ENCODE results near the gene GRK5.
A peak's percentile ranks its signal among the peaks of the same experiment; 100 is the strongest.

The GRK5 gene

DNA sequence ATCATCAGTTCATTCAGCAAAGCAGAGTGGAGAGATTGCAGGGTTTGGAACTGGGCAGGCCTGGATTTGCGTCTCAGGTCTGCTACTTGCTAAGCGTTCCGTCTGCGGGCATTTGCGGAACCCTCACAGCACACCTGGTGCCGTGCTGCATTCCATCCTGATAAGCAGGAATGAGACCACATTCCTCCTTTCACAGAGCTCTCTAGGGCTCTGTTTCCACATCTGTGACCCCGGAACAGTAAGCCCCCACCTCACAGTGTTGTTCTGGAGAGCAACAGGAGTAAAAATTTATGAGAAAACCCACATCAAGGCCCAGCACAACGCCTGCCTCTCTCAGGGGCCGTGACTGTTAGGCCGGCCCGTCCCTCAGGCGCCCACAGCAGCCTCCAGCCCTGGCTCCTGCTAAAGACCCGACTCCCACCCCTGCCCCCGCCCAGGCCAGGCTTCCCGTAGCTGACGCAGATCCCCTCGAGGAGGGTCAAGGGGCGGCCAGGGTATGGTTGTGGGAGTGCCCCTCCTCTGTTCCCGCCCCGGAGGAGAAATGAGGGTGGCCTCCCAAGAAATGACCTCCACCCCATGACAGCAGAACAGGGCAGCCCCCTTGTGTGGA lies 206.2 kb downstream of the GRK5 start:
- no peak for DNase-seq
- intact Hi-C loops (cut with DNase I): loop anchor here (10.0 kb wide), 1 partner anchor 209 kb away; the partner anchor contains the start of gene GRK5

DNA sequence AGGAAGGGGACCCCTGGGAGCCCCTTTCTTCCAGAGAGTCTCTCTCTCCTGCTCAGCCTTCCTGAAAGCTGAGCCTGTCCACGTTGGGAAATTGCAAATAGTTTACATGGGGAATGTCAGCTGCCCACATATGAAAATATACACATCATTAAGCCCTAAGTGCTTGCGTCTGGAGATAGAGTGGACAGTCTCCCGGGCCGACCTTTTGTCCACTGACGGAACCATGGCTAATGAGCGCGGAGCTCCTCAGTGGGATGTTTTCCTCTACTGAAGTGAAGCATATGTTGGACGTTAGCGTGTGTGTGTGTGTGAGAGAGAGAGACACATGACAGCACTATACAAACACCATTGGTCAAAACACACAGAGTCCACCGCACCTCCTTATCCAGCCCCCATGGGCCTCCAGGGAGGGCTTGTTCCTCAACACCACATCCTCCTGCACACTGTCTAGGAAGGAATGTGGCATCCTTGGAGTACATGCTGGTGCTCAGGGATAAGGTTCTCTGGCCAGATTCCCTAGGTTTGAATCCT lies 206.8 kb downstream of the GRK5 start:
- DNase-seq: no peak
- intact Hi-C loops (cut with DNase I): loop anchor here (10.0 kb wide), 1 partner anchor 209 kb away; the partner anchor contains the start of gene GRK5

DNA sequence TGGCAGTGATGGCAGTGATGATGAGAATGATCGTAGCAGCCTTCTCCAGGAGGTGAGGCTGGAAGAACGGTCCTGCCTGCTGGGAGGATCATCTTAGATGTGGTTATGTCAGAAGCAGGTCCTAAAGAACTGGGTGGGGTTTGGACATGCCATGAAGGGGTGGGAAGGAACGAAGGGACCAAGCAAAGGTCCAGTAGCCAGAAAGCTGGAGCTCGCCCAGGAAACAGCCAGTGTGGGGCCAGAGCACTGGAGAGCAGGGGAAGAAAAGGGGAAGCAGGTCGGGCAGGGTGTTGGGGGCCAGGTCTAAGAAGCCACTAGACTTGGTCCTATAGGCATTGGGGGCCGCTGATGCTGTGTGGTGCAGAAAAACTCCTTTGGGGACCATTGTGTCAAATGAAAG lies 207.8 kb downstream of the GRK5 start:
- DNase-seq: no peak

DNA sequence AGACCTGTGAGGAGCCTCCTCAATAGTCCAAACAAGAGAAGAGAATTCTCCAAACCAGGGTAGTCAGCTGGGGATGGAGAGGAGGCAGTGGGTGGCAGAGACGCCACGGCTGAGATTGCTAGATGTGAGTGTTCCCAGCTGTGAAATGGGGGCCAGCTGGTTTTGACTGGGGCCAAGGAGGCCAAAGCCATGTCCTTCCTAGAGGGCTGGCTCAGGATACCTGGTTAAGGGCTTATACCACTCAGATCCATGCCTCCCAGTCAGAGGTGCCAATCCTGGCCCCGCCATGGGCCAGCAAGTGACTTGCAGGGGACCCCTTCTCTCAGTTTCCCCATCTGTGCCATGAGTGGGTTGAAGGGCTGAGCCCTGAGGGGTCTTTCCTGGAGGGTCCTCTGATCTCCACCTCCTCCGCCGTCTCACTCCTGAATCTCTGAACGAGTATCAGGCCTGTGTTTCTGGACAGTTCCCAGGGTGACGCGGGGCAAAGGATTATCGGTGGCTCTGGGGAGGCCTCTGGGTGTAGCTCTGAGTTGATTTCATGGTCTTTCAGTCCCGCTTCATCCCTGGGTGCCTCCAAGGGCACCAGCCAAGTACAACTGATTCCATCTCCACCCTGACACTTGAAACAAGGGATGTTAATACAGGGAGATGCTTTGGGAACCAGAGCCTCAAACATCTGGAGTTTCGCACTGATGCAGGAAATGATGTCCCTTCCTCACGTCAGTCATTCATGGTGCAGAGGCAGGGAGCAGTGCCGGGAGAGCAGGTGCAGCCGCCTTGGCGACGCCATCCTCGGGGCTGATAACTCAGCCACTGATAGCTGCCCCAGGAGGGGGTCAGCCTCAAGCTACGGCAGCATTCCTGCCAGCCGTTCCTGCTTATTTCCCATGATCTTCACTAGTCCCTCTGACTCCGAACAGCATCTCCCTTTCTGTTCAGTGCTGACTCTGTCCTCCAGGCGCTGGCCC lies 208.4 kb downstream of the GRK5 start:
- DNase-seq: no peak

More for the DNA sequence above, 207.8 kb downstream of the GRK5 start:
- intact Hi-C loops (cut with DNase I): loop anchor here (10.0 kb wide), 1 partner anchor 210 kb away; the partner anchor contains the start of gene GRK5

DNA sequence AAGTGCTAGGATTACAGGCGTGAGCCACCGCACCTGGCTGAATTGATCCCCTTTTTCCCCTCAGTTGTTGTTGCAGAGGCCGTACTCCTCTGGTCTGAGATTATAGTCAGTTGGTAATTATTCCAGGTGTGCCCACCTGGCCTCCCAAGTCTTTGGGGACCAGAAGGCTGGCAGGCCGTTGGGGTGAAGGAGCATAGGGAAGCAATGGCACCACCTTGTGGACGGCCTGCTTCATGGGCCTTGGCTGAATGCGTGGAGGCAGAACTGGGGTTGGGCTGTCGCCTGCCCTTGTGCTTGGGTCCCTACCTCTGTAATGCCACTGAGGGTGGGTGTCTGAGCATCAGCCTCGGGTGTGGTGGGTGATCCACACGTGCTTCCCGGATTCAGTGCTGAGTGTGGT lies 209.5 kb downstream of the GRK5 start:
- DNase-seq: peak; percentile 36 to 81 (median 60)
- intact Hi-C loops (cut with DNase I): loop anchor here (10.0 kb wide), 1 partner anchor 212 kb away; the partner anchor contains the start of gene GRK5

More for the DNA sequence above, 208.4 kb downstream of the GRK5 start:
- intact Hi-C loops (cut with DNase I): loop anchor here (10.0 kb wide), 1 partner anchor 211 kb away; the partner anchor contains the start of gene GRK5

DNA sequence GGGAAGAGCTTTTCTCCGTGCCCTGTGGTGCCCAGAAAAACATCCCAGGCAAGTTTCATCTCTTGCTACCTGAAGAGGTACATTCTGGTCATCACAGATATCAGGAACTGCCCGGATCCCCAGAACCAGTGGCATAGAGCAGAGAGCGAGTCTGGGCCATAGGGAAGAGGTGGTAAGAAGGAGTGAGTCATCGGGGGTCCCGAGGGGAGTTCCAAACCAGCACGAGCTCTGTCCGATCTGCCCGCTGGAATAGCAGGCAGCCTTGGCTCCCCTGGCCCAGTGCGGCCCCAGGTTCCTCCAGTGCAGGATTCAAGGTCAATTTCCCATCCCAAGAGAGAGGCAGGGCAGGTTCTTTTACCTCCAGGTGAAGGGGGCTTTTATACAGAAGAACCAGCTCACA lies 210.5 kb downstream of the GRK5 start:
- intact Hi-C loops (cut with DNase I): loop anchor here (10.0 kb wide), 1 partner anchor 213 kb away; the partner anchor contains the start of gene GRK5
- DNase-seq: no peak

DNA sequence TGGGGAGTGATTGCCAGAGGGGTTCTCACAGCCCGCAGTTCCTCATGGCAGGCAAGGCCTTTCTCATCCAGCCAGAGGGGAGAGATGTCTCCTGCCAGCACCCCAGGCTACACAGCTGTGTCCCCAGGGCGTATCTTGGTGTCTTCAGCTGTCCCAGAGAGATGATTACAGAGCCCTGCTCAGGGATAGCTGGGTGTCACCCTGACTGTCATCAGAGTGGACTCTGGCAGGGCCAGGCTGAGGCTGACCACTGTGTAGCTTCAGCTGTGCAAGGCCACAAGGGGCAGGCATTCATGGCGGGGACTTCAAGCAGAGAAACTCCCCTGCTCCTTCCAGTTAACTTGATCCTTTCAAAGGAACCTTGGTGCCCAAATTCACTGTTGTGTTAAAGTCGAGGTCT lies 211.0 kb downstream of the GRK5 start:
- DNase-seq: no peak
- intact Hi-C loops (cut with DNase I): loop anchor here (10.0 kb wide), 1 partner anchor 214 kb away; the partner anchor contains the start of gene GRK5

DNA sequence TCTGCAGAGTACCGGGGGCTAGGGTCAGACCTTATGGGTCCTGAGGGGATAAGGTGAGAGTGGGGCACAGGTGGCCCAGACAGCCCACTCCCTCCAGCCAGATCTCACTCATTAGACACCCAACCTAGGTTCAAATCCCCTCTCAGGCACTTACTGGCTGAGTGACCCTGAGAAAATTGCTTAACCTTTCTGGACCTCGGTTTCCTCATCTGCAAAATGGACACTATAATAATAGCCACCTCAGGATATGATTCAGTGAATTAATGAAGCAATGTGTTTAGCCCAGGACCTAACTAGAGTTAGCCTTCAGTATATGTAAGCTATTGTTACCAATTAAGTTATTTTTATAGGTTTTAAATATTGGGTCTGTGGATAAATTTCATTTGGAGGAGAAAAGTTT lies 212.6 kb downstream of the GRK5 start:
- no peak for DNase-seq
- intact Hi-C loops (cut with DNase I): loop anchor here (10.0 kb wide), 1 partner anchor 215 kb away; the partner anchor contains the start of gene GRK5

DNA sequence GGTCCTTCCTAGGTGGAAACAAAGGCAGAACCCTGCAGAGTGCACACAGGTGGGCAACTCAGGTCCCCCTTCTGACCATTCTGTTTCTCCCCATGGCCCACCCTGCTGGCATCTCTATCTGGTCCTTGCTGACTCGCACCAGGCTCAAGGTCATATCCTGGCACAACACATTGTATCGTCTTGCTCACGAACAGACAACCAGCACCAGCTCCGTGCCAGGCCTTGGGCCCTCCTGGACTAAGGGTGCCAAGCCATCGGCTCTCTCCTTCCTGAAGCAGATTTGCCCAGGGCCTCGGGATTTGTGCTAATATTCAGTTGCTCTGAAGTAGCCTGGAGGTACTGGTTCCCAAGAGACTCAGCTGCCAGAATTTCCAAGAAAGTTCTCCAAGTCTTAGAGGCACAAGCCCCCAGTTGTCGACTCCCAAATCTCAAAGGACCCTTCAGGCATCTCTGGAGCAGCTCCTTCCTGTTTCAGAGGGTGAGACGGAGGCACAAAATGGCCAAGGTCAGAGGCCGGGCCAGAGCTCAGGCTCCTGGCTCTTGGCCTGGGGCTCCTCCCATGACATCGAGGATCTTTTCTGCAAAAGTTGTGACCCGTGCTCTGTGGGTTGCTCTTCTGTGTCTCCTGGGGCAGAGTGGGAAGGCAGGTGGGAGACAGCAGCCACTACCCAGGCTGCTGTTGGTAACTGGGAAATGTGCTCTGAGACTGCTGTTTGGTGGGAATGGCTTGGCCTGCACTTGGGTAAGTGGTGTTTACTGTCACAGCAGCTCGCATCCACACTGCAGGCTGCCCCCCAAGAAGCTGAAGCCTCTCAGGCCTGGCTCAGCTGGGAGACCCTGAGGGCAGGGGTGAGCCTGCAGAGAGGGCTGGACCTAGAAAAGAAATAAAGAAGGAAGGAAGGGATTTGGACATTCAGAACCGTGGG lies 213.8 kb downstream of the GRK5 start:
- no peak for DNase-seq

DNA sequence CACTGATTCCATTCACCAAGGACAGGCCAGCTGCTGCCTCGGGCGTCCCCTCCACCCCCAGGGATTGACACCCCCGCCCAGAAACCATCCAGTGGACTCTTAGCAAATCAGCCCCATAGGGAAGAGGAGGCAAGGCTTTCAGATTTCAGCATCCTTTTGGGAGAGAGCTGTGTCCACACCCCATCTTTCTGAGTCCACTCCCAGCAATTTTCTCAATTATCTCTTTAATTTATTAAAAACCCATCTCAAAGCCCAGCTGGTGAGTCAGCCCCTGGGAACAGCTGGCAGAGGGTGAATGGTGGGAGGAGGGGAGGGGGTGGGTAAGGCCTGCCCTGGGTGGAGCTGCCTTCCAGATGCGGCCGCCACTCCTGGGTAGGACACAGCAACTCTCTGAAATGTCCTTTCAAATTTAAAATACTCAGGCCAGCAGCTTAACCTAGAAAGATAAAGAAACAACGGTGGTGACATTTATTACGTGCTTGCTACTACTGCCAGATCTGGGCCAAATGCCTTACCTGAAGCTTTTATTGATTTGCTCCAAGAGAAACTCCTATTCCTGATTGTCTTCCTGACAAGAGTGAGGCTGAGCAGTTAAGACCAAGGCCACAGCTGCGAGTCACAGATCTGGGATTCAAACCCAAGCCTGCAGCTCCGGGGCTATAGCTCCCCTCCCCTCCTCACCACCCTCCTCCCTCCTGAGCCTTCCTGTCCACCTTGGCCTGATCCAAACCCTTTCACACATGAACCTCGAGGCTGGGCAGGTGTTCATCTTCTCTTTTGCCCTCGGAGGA lies 214.7 kb downstream of the GRK5 start:
- intact Hi-C loops (cut with DNase I): no loop called here
- no peak for DNase-seq

More for the DNA sequence above, 213.8 kb downstream of the GRK5 start:
- intact Hi-C loops (cut with DNase I): no loop called here

DNA sequence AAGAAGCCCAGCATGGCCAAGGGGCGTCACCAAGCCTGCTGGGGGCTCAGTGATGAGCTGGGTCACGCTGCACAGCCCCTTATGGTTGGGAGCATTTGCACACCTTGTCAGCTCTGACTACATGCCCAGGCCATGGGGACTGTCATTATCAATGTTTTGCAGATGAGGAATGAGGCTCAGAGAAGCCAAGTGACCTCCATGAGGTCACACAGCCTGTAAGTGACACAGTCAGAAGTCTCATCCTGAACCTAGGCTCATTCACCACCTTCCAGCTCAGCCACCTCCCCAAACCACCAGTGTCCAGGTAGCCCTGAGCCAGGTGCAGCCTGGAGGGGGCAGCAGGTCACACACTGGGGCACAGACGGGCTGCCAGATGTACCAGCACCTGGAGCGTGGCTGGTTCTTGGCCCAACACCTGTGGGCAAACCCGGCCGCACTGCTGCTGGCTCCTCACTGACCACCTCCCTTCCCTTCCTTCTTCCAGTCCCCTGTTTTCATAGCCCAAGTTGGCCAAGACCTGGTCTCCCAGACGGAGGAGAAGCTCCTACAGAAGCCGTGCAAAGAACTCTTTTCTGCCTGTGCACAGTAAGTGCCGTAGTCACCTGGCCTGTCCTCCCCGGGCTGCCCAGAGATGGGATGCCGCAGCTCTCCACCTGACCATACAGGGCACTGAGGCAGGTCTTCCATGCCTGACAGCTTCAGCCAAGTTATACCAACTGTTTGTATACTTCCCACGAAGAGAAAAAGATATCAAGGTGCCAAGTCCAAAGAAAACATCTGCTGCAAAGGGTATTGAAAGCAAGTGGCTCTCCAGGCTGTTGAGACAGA lies 215.5 kb downstream of the GRK5 start:
- DNase-seq: no peak
- intact Hi-C loops (cut with DNase I): no loop called here

DNA sequence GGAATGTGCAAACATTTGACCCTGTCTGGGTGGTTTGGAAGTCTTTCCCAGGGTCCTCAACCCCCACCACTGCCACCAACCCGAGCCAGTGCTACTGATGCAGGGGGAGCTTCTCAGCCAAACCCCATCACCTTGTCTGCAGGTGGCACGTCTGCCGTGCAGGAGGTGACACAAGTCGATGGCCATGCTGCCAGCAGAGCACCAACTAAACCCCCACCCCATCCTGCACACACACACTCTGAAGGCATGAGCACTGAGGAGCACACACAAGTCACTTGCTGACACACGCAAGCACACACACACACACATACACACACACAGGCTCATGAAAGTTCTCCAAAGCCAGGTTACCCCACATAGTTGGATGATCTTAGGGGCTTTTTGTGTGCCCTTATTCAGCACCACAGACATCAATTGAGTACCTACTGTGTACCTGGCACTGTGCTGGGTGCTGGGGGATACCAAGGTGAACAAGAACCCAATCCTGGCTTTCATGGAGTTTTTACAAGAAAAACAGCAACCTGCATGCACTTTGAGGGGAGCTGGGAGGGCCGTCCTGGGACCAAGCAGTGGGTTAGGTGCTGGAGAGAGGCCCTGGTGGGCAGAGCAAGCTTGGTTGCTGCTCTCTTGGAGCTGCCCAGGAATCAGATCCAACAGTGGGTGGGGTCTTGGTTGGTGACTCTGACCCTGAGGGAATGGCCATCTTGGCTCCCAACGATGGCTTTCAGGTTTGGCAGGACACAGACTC lies 216.3 kb downstream of the GRK5 start:
- intact Hi-C loops (cut with DNase I): no loop called here
- no peak for DNase-seq

DNA sequence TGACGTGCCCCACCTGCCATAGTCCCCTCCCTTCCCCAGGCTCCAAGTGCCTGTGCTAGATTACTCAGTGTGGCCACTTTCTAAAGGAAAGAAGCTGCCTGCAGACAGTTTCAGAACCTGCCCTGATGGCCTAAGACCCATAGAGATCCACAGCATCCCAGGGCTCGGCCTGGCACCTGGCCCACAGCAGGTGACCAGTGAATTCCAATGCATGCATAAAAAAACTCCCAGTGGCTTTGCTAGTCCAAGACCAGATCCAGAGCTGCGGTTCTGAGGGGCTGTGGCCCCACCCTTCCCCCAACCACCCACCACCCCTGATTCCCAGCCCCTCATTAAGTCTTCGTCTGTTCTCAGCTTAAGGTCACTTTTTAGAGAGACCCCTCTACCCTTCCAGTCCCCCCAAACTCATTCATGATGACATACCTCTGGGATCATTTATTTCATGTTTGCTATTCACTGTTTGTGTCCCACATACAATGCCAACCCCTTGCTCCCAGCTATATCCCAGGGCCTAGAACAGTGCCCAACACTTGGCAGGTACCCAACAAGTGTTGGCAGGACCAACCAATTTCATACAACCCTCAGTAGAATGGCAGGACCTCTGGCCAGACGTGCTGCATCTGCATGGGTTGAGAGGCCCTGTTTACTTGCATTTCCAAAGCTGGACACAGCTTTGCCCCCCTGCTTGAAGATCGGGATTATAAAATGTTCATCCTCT lies 217.0 kb downstream of the GRK5 start:
- DNase-seq: no peak
- intact Hi-C loops (cut with DNase I): no loop called here

DNA sequence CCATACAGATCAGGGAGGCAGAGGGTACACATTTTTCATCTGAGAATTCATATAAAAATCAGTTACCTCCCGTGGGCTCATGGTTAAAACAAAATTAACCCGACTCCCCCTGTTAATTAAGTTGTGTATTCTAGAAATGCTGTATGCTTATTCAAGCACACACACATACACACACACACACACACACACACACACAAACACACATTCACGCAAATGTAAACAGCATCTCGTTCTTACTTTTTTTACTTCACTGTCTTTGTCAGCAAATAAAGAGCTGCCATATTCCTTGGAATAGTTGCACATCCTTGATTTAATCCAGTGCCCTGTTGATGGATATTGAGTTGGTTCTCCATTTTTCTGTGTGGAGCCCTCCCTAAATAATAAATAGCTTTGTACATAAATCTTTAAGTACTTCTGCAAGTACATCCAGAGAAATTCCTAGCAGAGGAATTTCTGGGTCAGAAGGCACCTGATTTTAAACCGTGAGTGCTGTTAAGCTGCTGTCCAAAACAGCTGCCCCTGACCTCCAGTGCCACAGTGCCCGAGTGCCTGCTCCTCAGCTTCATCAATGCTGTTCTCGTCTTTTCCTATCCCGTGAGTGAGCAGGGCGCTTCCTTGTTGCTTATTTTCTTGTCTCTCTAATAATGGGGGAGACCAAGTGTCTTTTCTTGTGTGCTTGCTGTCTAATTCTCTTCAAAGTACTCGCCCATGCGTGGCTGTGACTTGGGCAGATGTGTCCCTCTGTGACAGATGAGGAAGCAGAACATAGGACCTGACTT lies 217.9 kb downstream of the GRK5 start:
- DNase-seq: no peak
- intact Hi-C loops (cut with DNase I): no loop called here

DNA sequence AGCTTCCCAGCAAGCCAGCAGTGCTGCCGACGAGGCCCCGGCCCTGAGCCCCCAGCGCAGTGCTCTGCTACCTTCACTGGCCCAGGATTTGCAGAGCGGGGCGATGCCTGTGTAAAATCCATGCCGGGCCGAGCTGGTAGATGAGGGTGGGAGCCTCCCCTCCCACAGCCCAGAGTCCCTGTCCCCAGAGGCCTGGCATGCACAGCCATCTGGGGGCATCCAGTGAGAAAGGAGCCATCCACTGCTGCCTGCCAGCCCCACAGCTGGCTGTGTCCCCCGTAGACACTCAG lies 218.5 kb downstream of the GRK5 start:
- intact Hi-C loops (cut with DNase I): no loop called here
- DNase-seq: no peak
